Psoas muscle (tissue), 8 donors: ENCODE data around the gene NTSR2. TPM values are rescaled to one million over a fixed set of nuclear protein-coding genes. Genes with fewer than 3 reads are reported as not detected.

Experiments
- ATAC-seq, 4 donors: fragments of 200-7000 bp; cut with Tn5 transposase; one replicate each; pipeline ENCODE4 v1.9.1; 2020; ENCODE audit warnings: moderate library complexity in 3 of 4, mild to moderate bottlenecking in 2 of 4
- DNase-seq, 2 donors: peaks; one replicate each; pipeline ENCODE4 v3.0.0-alpha.2; 2020
- H3K27ac ChIP-seq: fragments of 200-600 bp; one replicate; pipeline ENCODE4 v1.8.0; 2022
- H3K27me3 ChIP-seq, 3 donors: fragments of 200-600 bp in 1 of 3; one replicate each; pipeline versions ENCODE4 v1.6.1 to v1.8.0; 2013 to 2022; ENCODE audit warnings: low read length in 2 of 3, mild to moderate bottlenecking in 2 of 3, moderate library complexity in 1 of 3; ENCODE audit not compliant: insufficient read depth in 3 of 3
- H3K36me3 ChIP-seq, 2 donors: fragments of 200-600 bp in 1 of 2; one replicate each; pipeline versions ENCODE4 v1.6.1 to v1.8.0; 2013 to 2022; ENCODE audit warnings: low read depth in 1 of 2, mild to moderate bottlenecking in 1 of 2, moderate library complexity in 1 of 2; ENCODE audit not compliant: insufficient read depth in 1 of 2
- H3K4me1 ChIP-seq: fragments of 200-600 bp; one replicate; pipeline ENCODE4 v1.8.0; 2022
- H3K4me3 ChIP-seq: fragments of 200-600 bp; one replicate; pipeline ENCODE4 v1.8.0; 2022; ENCODE audit warnings: mild to moderate bottlenecking
- H3K9me3 ChIP-seq: fragments of 200-600 bp; one replicate; pipeline ENCODE4 v1.8.0; 2022
- CTCF ChIP-seq: fragments of 200-600 bp; IDR thresholded peaks from one replicate; pipeline ENCODE4 v1.8.0; 2022; ENCODE audit warnings: antibody characterized with exemption
- WGBS, 3 donors: extraction: QIAGEN DNeasy Blood & Tissue Kit; methylation state at CpG; one replicate each; pipeline versions ENCODE4 v1.1.6 to v1.1.7; 2013; 5-methylcytosine and 5-hydroxymethylcytosine counted together
- intact Hi-C, 2 donors: fragments of 100-400 bp; cut with DNase I; formaldehyde crosslinking; loops; one replicate each; pipeline versions ENCODE4 v1.11.0 to v1.14.2; 2022
- polyA plus RNA-seq, 3 donors: library from polyadenylated mRNA; stranded (reverse); fragments of 200-250 nt; gene quantifications; one replicate each; pipeline ENCODE4 v1.2.3, GENCODE V29; 2013
- total RNA-seq, 4 donors: library from RNA; stranded (reverse); fragmentation: NEBNext Ultra II Directional in 2 of 4; extraction: Animal tissue kit (Norgen Biotek cat#: 25700) in 2 of 4; gene quantifications; one replicate each; pipeline versions ENCODE4 v1.2.1 to v1.2.4, GENCODE V29; 2021 to 2023
- donor health status: healthy with polysubstance abuse.
- donor health status: DM: no; HTN: no; CAD: no; lungs with moderate emphysema.
- donor health status: Bipolar disorder and iron deficiency.
- donor health status: healthy.
- donor health status: DM: yes; HTN: yes; CAD: no.
- donor health status: DM: no; HTN: no; CAD: no.
- donor health status: DM: no; HTN: no; CAD: no.
- donor health status: DM: yes; HTN: yes; CAD: no.

The NTSR2 gene
- total and polyA plus RNA-seq, 7 donors = 0.18 to 0.97 (median 0.35) TPM; not detected in 1

GRCh38 chr2:11697103-11697871, 27.3 kb upstream of the NTSR2 start:
- no peak for TF ChIP-seq CTCF
- ATAC-seq (peak; percentile 71 to 77 (median 75)), DNase-seq (peak; percentile 80 to 95)
- H3K27ac ChIP-seq = peak overlapping the region; percentile 91
- peaks cover 34% of the 10 kb centered on the region for H3K4me1 ChIP-seq
- no peaks in the 10 kb centered on the region for H3K9me3 ChIP-seq
- no peaks in the 10 kb centered on the region for H3K36me3 ChIP-seq
- H3K4me3 ChIP-seq = peak overlapping the region; percentile 38
- intact Hi-C loops = loop anchor here in 1 of 2 donors (5.0 kb wide), 1 partner anchor 50 kb away; the partner anchor contains the start of gene LPIN1
- no peaks in the 10 kb centered on the region for H3K27me3 ChIP-seq
- WGBS, 3 donors = 9 to 22% (median 12%) methylated on average over 15 to 16 of the region's 16 CpGs

- DNase-seq = no peak
- ATAC-seq = no peak
- no peaks in the 10 kb centered on the region for H3K36me3 ChIP-seq
- WGBS, 3 donors = 71 to 80% (median 74%) methylated on average over 9 of the region's 9 CpGs
- no peaks in the 10 kb centered on the region for H3K27me3 ChIP-seq
- peak overlapping the region; percentile 38 for H3K4me3 ChIP-seq
- intact Hi-C loops = loop anchor here in 1 of 2 donors (5.0 kb wide), 1 partner anchor 51 kb away; the partner anchor contains the start of gene LPIN1
- TF ChIP-seq CTCF = no peak
- peaks cover 34% of the 10 kb centered on the region for H3K4me1 ChIP-seq
- peak overlapping the region; percentile 91 for H3K27ac ChIP-seq
- H3K9me3 ChIP-seq = no peaks in the 10 kb centered on the region
Measured at GRCh38 chr2:11696736-11697102, 26.7 kb upstream of the NTSR2 start.

- WGBS, 3 donors = 88 to 98% (median 94%) methylated on average over 2 of the region's 2 CpGs
- ATAC-seq = no peak
Measured at GRCh38 chr2:11695576-11695975, 25.6 kb upstream of the NTSR2 start.

GRCh38 chr2:11692966-11693521, 23.0 kb upstream of the NTSR2 start:
- DNase-seq = peak; percentile 47 to 69
- no peaks in the 10 kb centered on the region for H3K27me3 ChIP-seq
- H3K27ac ChIP-seq = no peak overlapping the region
- no peak overlapping the region for H3K4me3 ChIP-seq
- WGBS, 3 donors = 9 to 19% (median 12%) methylated on average over 9 of the region's 9 CpGs
- peak; percentile 19 to 34 (median 32) for ATAC-seq
- H3K36me3 ChIP-seq = no peaks in the 10 kb centered on the region
- intact Hi-C loops = loop anchor here (1.0 to 5.0 kb wide), 3 partner anchors 52 to 86 kb away; no protein-coding TSS in a partner anchor
- peak; percentile 76 for TF ChIP-seq CTCF
- H3K4me1 ChIP-seq = peaks cover 45% of the 10 kb centered on the region
- no peaks in the 10 kb centered on the region for H3K9me3 ChIP-seq

More at GRCh38 chr2:11695576-11695975, 25.6 kb upstream of the NTSR2 start:
- H3K27ac ChIP-seq = no peak overlapping the region
- H3K36me3 ChIP-seq = no peaks in the 10 kb centered on the region
- no peak for DNase-seq
- no peaks in the 10 kb centered on the region for H3K9me3 ChIP-seq
- intact Hi-C loops = loop anchor here in 1 of 2 donors (5.0 kb wide), 1 partner anchor 52 kb away; the partner anchor contains the start of gene LPIN1
- no peak overlapping the region for H3K4me3 ChIP-seq
- TF ChIP-seq CTCF = no peak
- H3K27me3 ChIP-seq = no peaks in the 10 kb centered on the region
- peaks cover 40% of the 10 kb centered on the region for H3K4me1 ChIP-seq
